GM12864 (cell line): Measurements from ENCODE around the gene SLC25A48.

ENCODE experiments used
- DNase-seq: peaks from one replicate; pipeline ENCODE4 v3.0.0-alpha.2; 2011; ENCODE audit warnings: low read depth
- H3K4me3 ChIP-seq: 2 replicates; pipeline ENCODE4 v1.5.1; 2011; ENCODE audit warnings: mild to moderate bottlenecking, low read depth, low read length, control low read depth
- CTCF ChIP-seq: IDR thresholded peaks from 2 replicates; pipeline ENCODE4 v1.5.1; 2011; ENCODE audit warnings: low read depth, mild to moderate bottlenecking, moderate library complexity, low read length, control low read depth, inconsistent platforms; ENCODE audit errors: missing control alignments

SLC25A48 gene

GRCh38 chr5:135887447-135887864 lies 53.0 kb downstream of the SLC25A48 start:
- H3K4me3 ChIP-seq, result no peak overlapping the region
- TF ChIP-seq CTCF, result peak; percentile 81
- DNase-seq, result peak; percentile 25

GRCh38 chr5:135887881-135888614 lies 53.6 kb downstream of the SLC25A48 start:
- no peak for TF ChIP-seq CTCF
- no peak overlapping the region for H3K4me3 ChIP-seq
- no peak for DNase-seq

GRCh38 chr5:135890296-135890695 lies 55.8 kb downstream of the SLC25A48 start:
- DNase-seq, result no peak
- H3K4me3 ChIP-seq, result no peak overlapping the region
- no peak for TF ChIP-seq CTCF

DNA sequence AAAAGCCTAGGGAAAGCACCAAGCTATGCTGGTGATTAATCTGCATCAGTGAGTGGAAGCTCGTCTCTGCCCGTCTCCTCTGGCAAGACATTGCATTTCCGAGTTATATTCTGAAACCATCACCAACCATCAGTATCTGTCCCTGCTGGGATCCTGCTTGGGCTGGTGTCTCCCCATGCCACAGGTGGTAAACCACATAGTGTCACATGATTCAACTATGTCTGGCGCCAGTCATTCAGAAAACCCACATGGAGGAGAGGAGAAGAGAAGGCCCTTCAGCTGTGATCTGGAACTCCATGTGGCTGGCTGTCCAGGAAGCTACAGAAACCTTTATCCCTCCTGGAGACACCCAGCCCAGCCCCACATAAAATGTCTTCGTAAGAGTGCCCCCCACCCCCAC lies 56.4 kb downstream of the SLC25A48 start:
- DNase-seq, result no peak
- TF ChIP-seq CTCF, result no peak
- no peak overlapping the region for H3K4me3 ChIP-seq

DNA sequence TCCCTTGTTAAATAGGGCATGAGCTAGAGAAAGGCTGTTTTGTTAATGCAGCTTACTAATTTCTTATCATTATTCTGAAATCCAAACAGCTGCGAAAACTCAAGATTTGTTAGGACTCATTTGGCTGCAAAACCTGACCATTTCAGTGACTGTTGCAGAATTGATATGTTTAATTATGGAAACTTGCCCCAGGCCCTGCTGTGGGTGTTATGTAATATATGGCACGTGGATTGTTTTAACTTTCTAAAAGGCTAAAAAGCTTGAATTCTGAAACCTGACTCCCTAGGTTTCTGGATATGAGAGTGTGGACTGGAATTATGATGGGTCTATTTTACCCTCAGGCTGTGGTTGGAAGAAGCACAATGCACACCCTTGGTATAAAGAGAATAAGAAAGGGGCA lies 56.8 kb downstream of the SLC25A48 start:
- no peak for DNase-seq

GRCh38 chr5:135891791-135892190 lies 57.3 kb downstream of the SLC25A48 start:
- TF ChIP-seq CTCF, result no peak

More for the DNA sequence above, 56.8 kb downstream of the SLC25A48 start:
- no peak overlapping the region for H3K4me3 ChIP-seq
- no peak for TF ChIP-seq CTCF

GRCh38 chr5:135894276-135894675 lies 59.8 kb downstream of the SLC25A48 start:
- TF ChIP-seq CTCF, result no peak
- no peak overlapping the region for H3K4me3 ChIP-seq
- DNase-seq, result no peak

More at GRCh38 chr5:135891791-135892190, 57.3 kb downstream of the SLC25A48 start:
- no peak for DNase-seq
- no peak overlapping the region for H3K4me3 ChIP-seq
